HG02884 (cell line): ENCODE measurements around the gene ZCWPW1.
"Not testable (repeated sequence)": the region's sequence is repeated elsewhere in the genome, so short reads cannot be mapped to it uniquely, and the experiment has no call there.

Experiments
- ATAC-seq: cut with Tn5 transposase; IDR thresholded peaks from one replicate; pipeline ENCODE4 v1.9.1; 2021; ENCODE audit warnings: mild to moderate bottlenecking, moderate library complexity; ENCODE audit not compliant: unreplicated experiment

ZCWPW1 gene

GRCh38 chr7:100373870-100374598 lies 54.5 kb downstream of the ZCWPW1 start:
- ATAC-seq = not testable (repeated sequence)

- ATAC-seq = no peak
These were observed 55.2 kb downstream of the ZCWPW1 start, which contains the start of gene PILRA for GRCh38 chr7:100373261-100373831. Gene PILRA, plus strand, starts transcription at chr7:100373487. Its CDS starts 170 bp downstream, at chr7:100373657.

GRCh38 chr7:100372694-100373093 lies 55.8 kb downstream of the ZCWPW1 start:
- no peak for ATAC-seq

- ATAC-seq = no peak
These were observed 56.2 kb downstream of the ZCWPW1 start for GRCh38 chr7:100372256-100372655.

- ATAC-seq = no peak
These were observed 56.8 kb downstream of the ZCWPW1 start for GRCh38 chr7:100371561-100372171.

- no peak for ATAC-seq
These were observed 57.8 kb downstream of the ZCWPW1 start for GRCh38 chr7:100370746-100371145.

- ATAC-seq = no peak
These were observed 58.2 kb downstream of the ZCWPW1 start for GRCh38 chr7:100370303-100370702.

- peak; percentile 49 for ATAC-seq
These were observed 59.4 kb downstream of the ZCWPW1 start for GRCh38 chr7:100369105-100369504.

GRCh38 chr7:100367676-100368613 lies 60.6 kb downstream of the ZCWPW1 start:
- no peak for ATAC-seq

- ATAC-seq = no peak
These were observed 61.3 kb downstream of the ZCWPW1 start for GRCh38 chr7:100367251-100367620.

GRCh38 chr7:100366411-100367250 lies 61.9 kb downstream of the ZCWPW1 start:
- ATAC-seq = no peak

GRCh38 chr7:100365998-100366367 lies 62.5 kb downstream of the ZCWPW1 start:
- ATAC-seq = not testable (repeated sequence)

- ATAC-seq = no peak
These were observed 64.0 kb downstream of the ZCWPW1 start for GRCh38 chr7:100364480-100364879.

- not testable (repeated sequence) for ATAC-seq
These were observed 64.7 kb downstream of the ZCWPW1 start for GRCh38 chr7:100363797-100364196.

- no peak for ATAC-seq
These were observed 65.4 kb downstream of the ZCWPW1 start for GRCh38 chr7:100363098-100363497.

- ATAC-seq = no peak
These were observed 68.2 kb downstream of the ZCWPW1 start for GRCh38 chr7:100360135-100360854.

- ATAC-seq = no peak
These were observed 69.7 kb downstream of the ZCWPW1 start for GRCh38 chr7:100358857-100359212.

- ATAC-seq = no peak
These were observed 70.3 kb downstream of the ZCWPW1 start, which contains the start of gene PILRB for GRCh38 chr7:100358027-100358856. Gene PILRB, plus strand, starts transcription at chr7:100358117. Its CDS starts 186 bp downstream, at chr7:100358303.

GRCh38 chr7:100357131-100357561 lies 71.4 kb downstream of the ZCWPW1 start:
- ATAC-seq = no peak
